HFF-Myc (cell line): ENCODE measurements around the gene ACSM3.

Experiments
- DNase-seq: peaks from one replicate; pipeline ENCODE4 v3.0.0-alpha.2; 2011; ENCODE audit warnings: low read depth; ENCODE audit errors: extremely low read depth
- H3K4me3 ChIP-seq: replicated peaks from 2 replicates; pipeline ENCODE4 v1.5.1; 2011; ENCODE audit warnings: low read depth, mild to moderate bottlenecking, control low read depth, low read length
- CTCF ChIP-seq: IDR thresholded peaks from 2 replicates; pipeline ENCODE4 v1.5.1; 2012; ENCODE audit warnings: mild to moderate bottlenecking, low read depth, low read length, control low read depth; ENCODE audit errors: missing control alignments

ACSM3 gene

GRCh38 chr16:20818929-20819585 is 55.2 kb downstream of the ACSM3 start:
- no peak overlapping the region for H3K4me3 ChIP-seq
- TF ChIP-seq CTCF: no peak
- no peak for DNase-seq

GRCh38 chr16:20821682-20822081 is 57.9 kb downstream of the ACSM3 start:
- DNase-seq: no peak
- no peak for TF ChIP-seq CTCF
- H3K4me3 ChIP-seq: no peak overlapping the region

- no peak overlapping the region for H3K4me3 ChIP-seq
- no peak for TF ChIP-seq CTCF
- DNase-seq: no peak
Measured at GRCh38 chr16:20822521-20823325, 58.9 kb downstream of the ACSM3 start.

- DNase-seq: no peak
- no peak for TF ChIP-seq CTCF
- no peak overlapping the region for H3K4me3 ChIP-seq
Measured at GRCh38 chr16:20826039-20826566, 62.3 kb downstream of the ACSM3 start.

- TF ChIP-seq CTCF: no peak
- no peak for DNase-seq
- no peak overlapping the region for H3K4me3 ChIP-seq
Measured at GRCh38 chr16:20829536-20829935, 65.7 kb downstream of the ACSM3 start.

GRCh38 chr16:20830372-20830771 is 66.6 kb downstream of the ACSM3 start:
- no peak overlapping the region for H3K4me3 ChIP-seq
- no peak for DNase-seq
- TF ChIP-seq CTCF: no peak
